Glutamatergic neuron (in vitro differentiated cells): ENCODE measurements around the gene RAD52. TPM values are rescaled to one million over a fixed set of nuclear protein-coding genes. Genes with fewer than 3 reads are reported as not detected.

Experiments used
- DNase-seq: peaks from one replicate; pipeline ENCODE4 v3.0.0; 2022
- H3K27ac Mint-ChIP-seq: one replicate; pipeline ENCODE4 v1.8.0; 2020; ENCODE audit warnings: mild to moderate bottlenecking, mixed read lengths, inconsistent platforms; ENCODE audit not compliant: unreplicated experiment
- H3K27me3 Mint-ChIP-seq: one replicate; pipeline ENCODE4 v1.8.0; 2020; ENCODE audit warnings: mild to moderate bottlenecking, moderate library complexity, mixed read lengths, inconsistent platforms; ENCODE audit not compliant: unreplicated experiment
- H3K36me3 Mint-ChIP-seq: one replicate; pipeline ENCODE4 v1.8.0; 2020; ENCODE audit warnings: mild to moderate bottlenecking, mixed read lengths, inconsistent platforms; ENCODE audit not compliant: unreplicated experiment
- H3K4me1 Mint-ChIP-seq: one replicate; pipeline ENCODE4 v1.8.0; 2020; ENCODE audit warnings: mild to moderate bottlenecking, low read depth, mixed read lengths, inconsistent platforms; ENCODE audit not compliant: unreplicated experiment
- H3K4me3 Mint-ChIP-seq: one replicate; pipeline ENCODE4 v1.8.0; 2020; ENCODE audit warnings: mild to moderate bottlenecking, mixed read lengths, inconsistent platforms; ENCODE audit not compliant: unreplicated experiment
- H3K9me3 Mint-ChIP-seq: one replicate; pipeline ENCODE4 v1.8.0; 2020; ENCODE audit warnings: mild to moderate bottlenecking, moderate library complexity, mixed read lengths, inconsistent platforms; ENCODE audit not compliant: unreplicated experiment
- CTCF ChIP-seq: fragments of 200-600 bp; sonication (generic); IDR thresholded peaks from one replicate; pipeline ENCODE4 v1.5.0; 2021; ENCODE audit not compliant: partially characterized antibody, unreplicated experiment
- total RNA-seq: library from RNA; stranded (reverse); fragmentation: NEBNext Ultra II Directional; extraction: Animal tissue kit (Norgen Biotek cat#: 25700); gene quantifications from one replicate; pipeline ENCODE4 v1.2.1, GENCODE V29; 2021; ENCODE audit not compliant: unreplicated experiment

The RAD52 gene
- total RNA-seq, 1 donor from 2014 or later = 16.5 TPM

DNA sequence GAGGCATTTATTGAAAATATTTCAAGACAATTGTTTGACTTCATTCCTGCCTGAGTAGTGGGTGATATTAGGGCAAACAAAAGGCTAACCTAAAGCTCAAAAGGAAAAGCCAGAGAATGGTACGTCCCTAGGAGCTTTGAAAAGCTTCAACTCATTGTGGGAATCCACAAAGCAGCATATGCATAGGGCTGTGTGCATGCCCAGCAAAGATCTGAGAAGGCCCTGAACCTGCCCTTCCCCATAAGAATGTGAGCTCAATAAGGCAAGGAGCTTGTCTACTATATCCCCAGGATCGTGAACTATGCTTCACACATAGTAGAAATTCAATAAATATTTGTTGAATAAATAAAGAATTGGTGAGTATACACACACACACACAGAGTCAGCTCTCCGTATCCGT, 19.1 kb upstream of the RAD52 start:
- no peak overlapping the region for H3K4me3 Mint-ChIP-seq
- no peaks in the 10 kb centered on the region for H3K36me3 Mint-ChIP-seq
- H3K4me1 Mint-ChIP-seq = peaks cover 2% of the 10 kb centered on the region
- TF ChIP-seq CTCF = no peak
- peaks cover 1% of the 10 kb centered on the region for H3K9me3 Mint-ChIP-seq
- no peaks in the 10 kb centered on the region for H3K27me3 Mint-ChIP-seq
- DNase-seq = no peak
- H3K27ac Mint-ChIP-seq = no peak overlapping the region

- no peak overlapping the region for H3K27ac Mint-ChIP-seq
- TF ChIP-seq CTCF = no peak
- H3K9me3 Mint-ChIP-seq = peaks cover 1% of the 10 kb centered on the region
- DNase-seq = no peak
- no peaks in the 10 kb centered on the region for H3K36me3 Mint-ChIP-seq
- no peaks in the 10 kb centered on the region for H3K27me3 Mint-ChIP-seq
- H3K4me1 Mint-ChIP-seq = peaks cover 2% of the 10 kb centered on the region
- no peak overlapping the region for H3K4me3 Mint-ChIP-seq
These were observed 18.1 kb upstream of the RAD52 start for GRCh38 chr12:967641-968040.

DNA sequence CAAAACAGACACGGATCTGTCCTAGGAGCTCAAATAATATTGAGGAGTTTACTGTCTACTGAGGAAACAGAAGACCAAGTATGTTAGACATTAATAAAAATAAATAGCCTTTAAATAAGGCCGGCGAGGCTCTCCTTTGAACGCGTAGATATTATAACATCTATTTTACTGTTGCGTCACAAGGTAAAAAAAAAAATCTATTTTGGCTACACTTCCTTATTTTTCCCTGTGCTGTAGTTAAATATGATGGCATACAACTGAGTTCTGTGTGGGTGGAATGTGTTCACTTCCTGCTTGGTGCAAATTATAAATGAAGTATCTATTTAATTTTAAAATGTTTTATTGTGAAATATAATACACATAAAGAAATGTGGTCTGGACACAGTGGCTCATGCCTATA, 17.2 kb upstream of the RAD52 start:
- DNase-seq = no peak
- Mint-ChIP-seq H3K4me1 (peaks cover 2% of the 10 kb centered on the region), H3K36me3 (no peaks in the 10 kb centered on the region), H3K27ac (no peak overlapping the region), H3K9me3 (no peaks in the 10 kb centered on the region), H3K27me3 (no peaks in the 10 kb centered on the region), H3K4me3 (no peak overlapping the region)
- TF ChIP-seq CTCF = no peak

- Mint-ChIP-seq H3K9me3 (no peaks in the 10 kb centered on the region), H3K4me3 (no peak overlapping the region), H3K4me1 (peaks cover 3% of the 10 kb centered on the region), H3K27ac (no peak overlapping the region), H3K36me3 (no peaks in the 10 kb centered on the region), H3K27me3 (peaks cover 3% of the 10 kb centered on the region)
- DNase-seq = no peak
- TF ChIP-seq CTCF = no peak
These were observed 9.2 kb upstream of the RAD52 start for GRCh38 chr12:958588-959123.

DNA sequence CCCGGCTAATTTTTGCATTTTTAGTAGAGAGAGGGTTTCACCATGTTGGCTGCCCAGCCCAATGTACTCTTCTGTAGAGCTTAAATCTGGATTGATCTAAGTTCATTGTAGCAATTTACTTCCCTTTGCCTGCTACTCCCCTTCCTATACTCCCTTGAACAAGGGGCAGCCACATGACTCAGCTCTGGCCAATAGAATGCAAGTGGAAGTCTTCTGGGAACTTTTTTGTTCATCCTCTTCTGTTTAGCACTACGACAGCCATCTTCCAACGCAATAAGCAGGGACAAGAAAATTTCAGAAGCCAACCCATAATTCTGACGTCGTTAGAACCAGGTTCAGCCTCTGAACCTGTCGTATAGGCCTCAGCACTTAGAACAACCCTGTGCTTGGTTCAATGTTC, 6.4 kb upstream of the RAD52 start:
- no peaks in the 10 kb centered on the region for H3K9me3 Mint-ChIP-seq
- H3K4me1 Mint-ChIP-seq = peaks cover 3% of the 10 kb centered on the region
- H3K27me3 Mint-ChIP-seq = peaks cover 3% of the 10 kb centered on the region
- no peak overlapping the region for H3K27ac Mint-ChIP-seq
- H3K4me3 Mint-ChIP-seq = no peak overlapping the region
- DNase-seq = no peak
- no peaks in the 10 kb centered on the region for H3K36me3 Mint-ChIP-seq
- no peak for TF ChIP-seq CTCF
